A549 treated with Hydrocortisone at 1 μM for 4 hours (cell line): ENCODE measurements around the gene PCGF2. TPM values are rescaled to one million over a fixed set of nuclear protein-coding genes. Genes with fewer than 3 reads are reported as not detected.

ENCODE experiments used
- total RNA-seq: library from RNA; stranded (reverse); fragments of 200-300 nt; extraction: Qiagen RNA extraction; gene quantifications from 5 replicates; pipeline ENCODE4 v1.2.3, GENCODE V29; 2022

PCGF2 gene
- 36.0 to 61.2 TPM (median 54.0 TPM) in 5 replicates for total RNA-seq

DNA sequence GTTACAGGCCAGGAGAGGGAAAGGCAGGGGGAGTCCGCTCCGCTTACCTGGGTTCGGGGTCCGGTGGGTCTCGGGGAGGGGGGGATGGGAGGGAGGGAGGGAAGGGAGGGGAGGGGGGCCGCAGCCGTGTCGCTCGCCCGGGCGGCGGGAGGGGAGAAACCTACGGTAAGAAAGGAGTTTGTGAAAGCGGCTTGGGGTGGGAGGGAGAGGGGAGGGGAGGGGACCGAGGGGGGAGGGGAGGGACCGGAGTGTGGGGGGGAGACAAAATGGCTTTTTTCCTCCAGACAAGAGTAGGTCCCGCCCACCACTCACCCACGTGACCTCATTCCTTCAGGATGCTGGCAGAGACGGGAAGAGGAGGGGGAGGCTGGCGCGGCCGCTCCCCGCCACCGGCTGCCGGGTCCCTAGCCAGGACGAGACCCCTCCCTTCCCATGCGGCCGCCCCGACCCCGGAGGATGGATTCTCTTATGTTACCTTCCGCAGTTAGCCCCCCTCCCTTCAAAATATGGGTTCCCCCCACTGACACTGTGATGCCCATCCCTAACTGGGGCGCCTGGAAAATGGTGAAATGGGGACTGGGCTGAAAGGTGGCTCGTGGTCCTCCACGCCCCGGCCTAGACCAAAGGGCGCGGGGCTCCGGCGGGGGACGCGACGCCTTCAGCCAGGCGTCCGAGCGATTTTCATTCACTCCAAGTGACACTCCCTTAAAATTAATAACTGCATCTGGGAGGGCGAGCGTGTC, at the start of gene PCGF2:
TSS of gene PCGF2 (minus strand) at position 188 of the 743 bp plus-strand sequence. CDS start 7,934 bp downstream, outside the sequence.

DNA sequence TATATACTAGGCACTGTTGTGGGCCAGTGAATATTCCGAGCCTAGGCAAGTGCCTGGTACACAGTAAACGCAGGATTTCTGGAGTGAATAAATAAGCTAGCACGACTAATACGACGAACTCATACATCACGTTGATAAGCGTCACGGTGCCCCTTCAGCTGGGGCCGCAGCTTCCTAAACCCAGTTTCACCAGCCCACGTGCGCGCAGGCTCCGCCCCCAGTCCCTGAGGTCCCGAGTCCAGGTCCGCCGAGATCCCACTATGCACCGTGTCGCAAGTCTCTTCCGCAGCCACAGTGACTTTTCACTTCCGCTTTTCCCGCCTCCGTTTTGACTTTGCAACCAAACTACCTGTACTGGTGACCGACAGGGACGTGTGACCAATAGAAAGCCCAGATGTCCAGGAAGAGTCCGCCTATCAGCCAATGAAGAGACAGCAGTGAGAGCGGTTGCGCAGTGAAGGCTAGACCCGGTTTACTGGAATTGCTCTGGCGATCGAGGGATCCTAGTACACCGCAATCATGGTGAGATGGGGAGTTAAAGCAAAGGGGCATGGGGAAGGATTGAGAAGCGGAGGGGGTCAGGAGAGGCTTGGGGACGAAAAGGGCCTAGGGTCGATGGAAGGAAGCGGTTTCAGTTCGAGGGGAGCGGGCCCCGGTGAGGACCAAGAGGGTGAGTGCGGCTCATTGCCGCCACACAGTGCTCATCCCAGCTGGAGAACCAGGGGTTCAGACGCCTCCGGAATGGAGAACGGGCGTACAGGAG, 4.4 kb upstream of the PCGF2 start, which contains the start of gene PSMB3:
TSS of gene PSMB3 (plus strand) at position 434 of the 763 bp plus-strand sequence. CDS start at position 520, 86 bp downstream.

GRCh38 chr17:38729886-38730525, 18.1 kb downstream of the PCGF2 start, which contains the start of gene CISD3:
Gene CISD3 (plus strand): TSS chr17:38730341. CDS start chr17:38730359, 18 bp downstream.

DNA sequence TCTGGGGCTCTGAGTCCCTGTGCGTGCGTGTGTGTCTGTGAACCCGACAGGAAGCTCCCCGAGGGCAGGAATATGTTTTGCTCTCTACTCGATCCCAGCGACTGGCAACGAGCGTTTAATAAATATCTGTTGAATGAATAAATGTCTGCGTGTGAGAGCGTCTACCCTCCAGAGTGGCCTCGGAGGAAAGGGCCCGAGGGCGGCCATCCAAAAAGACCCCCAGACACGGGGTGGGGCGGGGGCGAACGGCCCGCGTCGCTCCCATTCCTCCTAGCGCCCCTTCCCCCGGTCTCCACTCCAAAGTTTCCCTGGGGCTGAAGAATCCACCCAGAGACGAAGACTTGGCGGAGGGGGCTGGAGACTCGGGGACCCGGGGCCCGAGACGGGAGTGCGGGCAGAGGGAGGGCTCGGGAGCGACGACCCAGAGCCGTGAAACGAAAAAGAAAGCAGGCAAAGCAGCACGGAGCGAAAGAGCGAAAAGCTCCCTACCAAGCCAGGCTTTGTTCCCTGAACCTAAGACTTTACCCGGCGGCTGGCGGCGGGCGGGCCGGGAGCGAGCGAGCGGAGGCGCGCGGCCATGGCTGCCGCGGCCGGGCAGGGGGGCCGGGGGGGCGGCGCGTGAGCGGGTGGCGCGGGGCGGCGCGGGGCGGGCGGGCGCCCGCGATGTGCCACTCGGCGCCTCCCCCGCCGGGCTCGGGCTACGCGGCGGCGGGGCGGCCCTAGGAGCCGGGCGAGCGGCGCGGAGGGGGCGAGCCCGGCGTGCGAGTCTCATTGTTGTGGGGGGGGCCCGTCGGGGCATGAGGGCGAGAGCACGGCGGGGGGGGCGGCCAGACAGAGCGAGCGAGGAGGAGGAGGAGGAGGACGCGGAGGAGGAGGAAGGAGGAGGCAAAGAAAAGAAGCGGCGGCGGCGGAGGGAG, 43.3 kb downstream of the PCGF2 start, which contains the start of gene MLLT6:
TSS of gene MLLT6 (plus strand) at position 668 of the 917 bp plus-strand sequence. CDS start 360 bp downstream, outside the sequence.

Other genes with a start within 250 kb of the PCGF2 start
- 2.0 to 3.2 TPM (median 2.7 TPM) in 5 replicates for gene SRCIN1, start 142.4 kb downstream of the PCGF2 start, total RNA-seq
- gene EPOP, start 73.4 kb downstream of the PCGF2 start, total RNA-seq = 10.9 to 12.9 TPM (median 12.0 TPM) in 5 replicates
- 21.9 to 31.4 TPM (median 28.0 TPM) in 5 replicates for gene MLLT6, start 43.1 kb downstream of the PCGF2 start, total RNA-seq
- gene CISD3, start 18.0 kb downstream of the PCGF2 start, total RNA-seq = 45.3 to 98.5 TPM (median 90.3 TPM) in 5 replicates
- 333 to 456 TPM (median 432 TPM) in 5 replicates for gene PSMB3, start 4.4 kb upstream of the PCGF2 start, total RNA-seq
- 35.3 to 47.1 TPM (median 39.4 TPM) in 5 replicates for gene PIP4K2B, start 51.2 kb upstream of the PCGF2 start, total RNA-seq
- gene CWC25, start 77.0 kb upstream of the PCGF2 start, total RNA-seq = 19.6 to 25.9 TPM (median 20.5 TPM) in 5 replicates
- gene RPL23, start 105.4 kb upstream of the PCGF2 start, total RNA-seq = 2,337 to 2,980 TPM (median 2,639 TPM) in 5 replicates
- gene LASP1, start 121.7 kb upstream of the PCGF2 start, total RNA-seq = 246 to 296 TPM (median 250 TPM) in 5 replicates
- not detected in 5 replicates for gene FBXO47, start 219.1 kb upstream of the PCGF2 start, total RNA-seq